Thoracic aorta (tissue), 2 donors: ENCODE results near the gene PLAGL2. TPM values are rescaled to one million over a fixed set of nuclear protein-coding genes. Genes with fewer than 3 reads are reported as not detected.

Experiments
- ATAC-seq: fragments of 150-250 bp; one replicate; pipeline ENCODE4 v1.8.0; 2017; ENCODE audit warnings: low read depth; ENCODE audit not compliant: insufficient number of reproducible peaks, low FRiP score
- DNase-seq: peaks from one replicate; pipeline ENCODE4 v3.0.0-alpha.2; 2020; ENCODE audit warnings: low spot score
- H3K27ac ChIP-seq, 2 donors: fragments of 200-600 bp; sonication (generic); 1 replicate in 1 of 2; 2 replicates in 1 of 2; pipeline ENCODE4 v1.5.1; 2016; ENCODE audit warnings: mild to moderate bottlenecking in 2 of 2, moderate library complexity in 2 of 2
- H3K27me3 ChIP-seq: fragments of 200-600 bp; sonication (generic); replicated peaks from 2 replicates; pipeline ENCODE4 v1.6.0; 2016; ENCODE audit warnings: mild to moderate bottlenecking; ENCODE audit not compliant: insufficient read depth
- H3K36me3 ChIP-seq: fragments of 200-600 bp; sonication (generic); one replicate; pipeline ENCODE4 v1.5.1; 2016
- H3K4me1 ChIP-seq, 2 donors: fragments of 200-600 bp; sonication (generic); 1 replicate in 1 of 2; 2 replicates in 1 of 2; pipeline versions ENCODE4 v1.5.1 to v1.6.0; 2016; ENCODE audit warnings: low read depth in 2 of 2, mild to moderate bottlenecking in 1 of 2; ENCODE audit not compliant: control insufficient read depth in 1 of 2
- H3K4me3 ChIP-seq: fragments of 200-600 bp; sonication (generic); 2 replicates; pipeline ENCODE4 v1.5.1; 2016; ENCODE audit warnings: mild to moderate bottlenecking
- H3K9me3 ChIP-seq: fragments of 200-600 bp; sonication (generic); 2 replicates; pipeline ENCODE4 v1.5.1; 2016
- total RNA-seq, 2 donors: library from RNA; depleted of rRNA; stranded (reverse); fragments of >200 nt; gene quantifications; one replicate each; pipeline versions ENCODE4 v1.1.0 to v1.2.3, GENCODE V29; 2016
- TF ChIP-seq, protein P1 (sequence below): fragments of 200-600 bp; sonication (generic); IDR thresholded peaks from one replicate; pipeline ENCODE4 v1.5.1; 2019; ENCODE audit warnings: antibody characterized with exemption

Gene PLAGL2
- total RNA-seq, 2 donors from 2014 or later, result 3.8 to 7.5 TPM

DNA sequence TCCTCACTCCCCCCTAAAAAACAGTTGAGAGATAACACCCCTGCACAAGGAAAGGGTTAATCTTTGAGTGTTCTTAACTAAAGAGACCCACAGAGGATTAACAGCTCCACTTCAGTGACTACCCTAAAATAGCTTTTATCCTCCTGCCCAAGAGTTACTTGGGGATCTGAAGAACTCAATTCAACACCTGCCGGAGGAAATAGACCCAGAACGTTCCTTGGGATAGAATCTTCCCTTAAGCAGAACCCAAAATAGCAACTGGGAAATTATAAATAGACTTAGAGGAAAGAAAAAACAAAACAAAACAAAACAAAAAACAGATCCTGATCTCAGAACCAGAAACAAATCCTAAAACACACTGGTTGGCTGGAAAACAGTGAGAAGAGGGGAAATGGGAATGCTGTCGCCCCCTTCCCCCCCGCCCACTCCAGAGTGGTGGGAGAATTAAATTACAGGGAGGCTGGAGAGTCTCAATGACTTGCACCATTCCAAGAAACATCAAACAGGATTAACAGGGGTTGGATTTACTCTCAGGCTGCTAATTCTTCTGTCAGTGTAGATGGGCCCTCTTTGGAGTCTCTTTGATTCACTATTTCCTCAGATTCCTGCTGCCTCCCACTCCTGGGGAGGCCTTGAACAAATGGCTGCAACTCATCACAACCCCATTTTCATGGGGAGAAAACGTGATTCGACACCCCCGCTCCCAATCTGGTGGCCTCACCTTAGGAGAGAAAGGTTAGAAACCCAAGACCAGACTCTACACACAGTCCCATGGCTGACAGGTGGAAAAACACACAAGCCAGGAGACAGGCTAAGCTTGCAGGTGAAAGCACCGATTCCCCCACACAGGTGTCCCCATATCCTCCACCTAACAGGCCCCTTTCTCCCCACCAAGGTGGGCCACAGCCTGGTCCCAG is 1.4 kb downstream of the PLAGL2 start:
- DNase-seq (no peak), ATAC-seq (no peak)
- TF ChIP-seq, protein P1, sequence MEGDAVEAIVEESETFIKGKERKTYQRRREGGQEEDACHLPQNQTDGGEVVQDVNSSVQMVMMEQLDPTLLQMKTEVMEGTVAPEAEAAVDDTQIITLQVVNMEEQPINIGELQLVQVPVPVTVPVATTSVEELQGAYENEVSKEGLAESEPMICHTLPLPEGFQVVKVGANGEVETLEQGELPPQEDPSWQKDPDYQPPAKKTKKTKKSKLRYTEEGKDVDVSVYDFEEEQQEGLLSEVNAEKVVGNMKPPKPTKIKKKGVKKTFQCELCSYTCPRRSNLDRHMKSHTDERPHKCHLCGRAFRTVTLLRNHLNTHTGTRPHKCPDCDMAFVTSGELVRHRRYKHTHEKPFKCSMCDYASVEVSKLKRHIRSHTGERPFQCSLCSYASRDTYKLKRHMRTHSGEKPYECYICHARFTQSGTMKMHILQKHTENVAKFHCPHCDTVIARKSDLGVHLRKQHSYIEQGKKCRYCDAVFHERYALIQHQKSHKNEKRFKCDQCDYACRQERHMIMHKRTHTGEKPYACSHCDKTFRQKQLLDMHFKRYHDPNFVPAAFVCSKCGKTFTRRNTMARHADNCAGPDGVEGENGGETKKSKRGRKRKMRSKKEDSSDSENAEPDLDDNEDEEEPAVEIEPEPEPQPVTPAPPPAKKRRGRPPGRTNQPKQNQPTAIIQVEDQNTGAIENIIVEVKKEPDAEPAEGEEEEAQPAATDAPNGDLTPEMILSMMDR, result no peak
- no peaks in the 10 kb centered on the region for H3K27me3 ChIP-seq
- H3K4me3 ChIP-seq, result peak overlapping the region; percentile 97
- peaks cover 22 to 54% of the 10 kb centered on the region in 2 donors for H3K4me1 ChIP-seq
- no peaks in the 10 kb centered on the region for H3K9me3 ChIP-seq
- H3K36me3 ChIP-seq, result peaks cover 7% of the 10 kb centered on the region
- peak overlapping the region in 1 of 2 donors; percentile 34 for H3K27ac ChIP-seq

DNA sequence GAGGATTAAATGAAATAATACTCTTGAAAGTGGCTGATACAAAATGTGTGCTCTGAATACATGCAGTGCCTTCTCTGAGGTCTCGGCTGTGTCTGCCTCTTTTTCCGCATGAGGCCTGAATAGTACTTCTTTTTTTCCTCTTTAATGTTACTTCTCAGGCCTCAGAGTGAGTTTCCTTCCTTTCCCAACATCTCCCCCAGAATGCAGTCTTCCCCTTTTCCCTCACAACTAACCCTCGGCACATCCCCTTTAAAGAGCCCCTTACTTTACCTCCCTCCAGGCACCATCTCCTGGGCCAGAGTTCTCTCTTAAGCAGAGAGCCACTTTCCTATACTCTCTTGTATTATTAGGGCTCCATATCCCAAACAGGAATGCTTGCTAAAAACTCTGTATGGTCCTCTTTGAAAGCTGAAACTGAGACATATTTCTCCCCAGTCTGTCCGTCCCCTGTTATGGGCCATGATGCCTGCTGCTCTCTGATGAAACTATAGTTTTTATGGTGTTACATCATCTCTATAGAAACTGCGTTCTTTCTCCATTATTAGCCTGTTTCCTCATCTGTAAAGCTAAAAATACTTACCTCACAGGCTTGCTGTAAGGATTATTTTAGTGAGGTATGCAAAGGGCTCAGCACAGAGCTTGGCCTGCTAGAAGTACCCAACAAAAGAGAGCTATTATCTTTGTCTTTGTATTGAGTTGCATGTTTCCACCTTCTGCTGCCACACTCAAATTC is 2.3 kb downstream of the PLAGL2 start:
- Histone ChIP-seq H3K27ac (peak overlapping the region; percentile 34 to 36), H3K9me3 (no peaks in the 10 kb centered on the region), H3K4me1 (peaks cover 22 to 54% of the 10 kb centered on the region in 2 donors), H3K36me3 (peaks cover 7% of the 10 kb centered on the region), H3K4me3 (peak overlapping the region; percentile 97), H3K27me3 (no peaks in the 10 kb centered on the region)
- TF ChIP-seq, protein P1, result no peak
- no peak for ATAC-seq
- no peak for DNase-seq

DNA sequence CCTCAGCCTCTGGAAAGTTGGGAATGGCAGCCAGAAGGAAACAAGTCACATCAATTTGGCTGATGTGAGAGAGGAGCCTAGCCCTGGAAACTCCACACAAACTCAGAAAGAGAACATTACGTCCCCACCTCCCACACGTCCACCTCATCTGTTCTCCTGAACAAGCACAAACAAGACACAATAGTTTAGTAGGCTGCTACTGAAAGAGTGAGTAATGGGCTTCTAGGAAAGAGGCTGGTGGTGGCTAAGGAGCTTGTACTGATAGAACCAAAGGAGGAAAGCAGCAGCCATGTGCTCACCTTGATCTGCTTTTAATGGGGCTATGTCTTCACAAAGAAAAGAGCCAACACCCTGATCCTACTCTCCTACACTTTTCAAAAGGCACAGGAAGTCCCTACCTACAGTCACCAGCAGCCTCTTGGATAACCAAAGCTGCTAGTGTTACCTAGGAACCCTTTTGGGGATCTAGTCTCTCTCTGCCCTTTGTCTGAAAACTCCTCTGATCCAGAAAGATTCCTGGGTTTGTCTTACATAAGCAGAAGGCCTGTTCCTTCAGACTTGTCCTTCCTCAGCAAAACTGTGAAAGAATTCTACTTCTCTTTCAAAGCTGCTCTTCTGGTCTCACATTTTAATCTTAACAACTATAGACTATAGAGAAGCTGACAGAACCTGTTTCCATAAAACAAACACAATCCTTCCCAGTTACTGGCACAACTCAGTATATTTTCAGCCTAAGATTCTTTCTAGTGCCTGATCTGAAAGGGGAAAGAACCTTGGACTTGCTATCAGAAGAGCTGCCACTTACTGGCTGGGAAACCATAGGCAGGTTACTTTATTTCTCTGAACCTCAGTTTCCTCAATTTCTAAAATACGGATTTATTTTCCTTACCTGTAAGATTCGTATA is 3.1 kb downstream of the PLAGL2 start:
- peak overlapping the region; percentile 34 to 36 for H3K27ac ChIP-seq
- DNase-seq (no peak), ATAC-seq (no peak)
- TF ChIP-seq, protein P1, result no peak
- no peak overlapping the region for H3K4me3 ChIP-seq
- H3K4me1 ChIP-seq, result peaks cover 22 to 54% of the 10 kb centered on the region in 2 donors
- peaks cover 7% of the 10 kb centered on the region for H3K36me3 ChIP-seq
- H3K9me3 ChIP-seq, result no peaks in the 10 kb centered on the region
- H3K27me3 ChIP-seq, result no peaks in the 10 kb centered on the region

DNA sequence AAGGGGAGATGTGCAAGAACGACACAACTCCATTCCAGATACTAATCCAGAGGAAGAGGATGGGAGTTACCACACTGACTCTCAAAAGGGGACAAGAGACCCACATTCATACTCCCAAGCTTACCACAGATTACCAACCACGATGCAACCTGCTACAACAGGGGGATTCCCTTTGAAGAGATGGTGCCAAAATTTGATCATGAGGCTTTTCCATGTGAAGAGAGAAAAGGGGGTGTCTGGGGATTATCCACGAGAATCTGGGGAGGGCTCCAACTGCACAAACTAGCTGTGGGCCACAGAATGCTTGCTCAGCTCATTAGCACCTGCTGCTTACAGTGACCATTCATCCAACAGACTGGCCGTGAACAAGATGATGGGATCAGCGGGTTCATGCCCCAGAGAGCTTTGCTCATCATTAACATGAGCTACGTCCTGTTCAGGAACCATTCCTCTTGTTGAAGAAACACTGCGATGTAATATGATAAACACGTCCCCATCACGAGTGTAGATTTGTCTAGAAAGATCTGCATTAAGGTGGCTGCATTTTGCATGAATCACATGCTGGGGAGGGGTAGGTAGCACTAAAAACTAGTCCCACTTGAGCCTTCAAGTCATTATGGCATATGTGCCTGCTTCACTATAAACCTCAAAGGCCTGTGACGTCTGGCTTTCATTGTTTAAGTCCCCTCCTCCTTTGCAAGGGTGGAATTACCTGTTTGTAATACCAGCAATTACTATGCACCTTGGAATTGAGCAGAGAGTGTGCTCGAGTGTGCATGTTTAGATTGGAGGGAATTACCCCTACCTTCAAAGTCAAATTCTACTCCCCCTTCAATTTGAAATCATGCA is 4.0 kb downstream of the PLAGL2 start:
- Histone ChIP-seq H3K4me3 (no peak overlapping the region), H3K36me3 (peaks cover 7% of the 10 kb centered on the region), H3K9me3 (no peaks in the 10 kb centered on the region), H3K4me1 (peaks cover 22 to 45% of the 10 kb centered on the region in 2 donors), H3K27ac (no peak overlapping the region), H3K27me3 (no peaks in the 10 kb centered on the region)
- TF ChIP-seq, protein P1, result no peak
- ATAC-seq (no peak), DNase-seq (no peak)
